ENCODE results near the gene NFATC2.

DNA sequence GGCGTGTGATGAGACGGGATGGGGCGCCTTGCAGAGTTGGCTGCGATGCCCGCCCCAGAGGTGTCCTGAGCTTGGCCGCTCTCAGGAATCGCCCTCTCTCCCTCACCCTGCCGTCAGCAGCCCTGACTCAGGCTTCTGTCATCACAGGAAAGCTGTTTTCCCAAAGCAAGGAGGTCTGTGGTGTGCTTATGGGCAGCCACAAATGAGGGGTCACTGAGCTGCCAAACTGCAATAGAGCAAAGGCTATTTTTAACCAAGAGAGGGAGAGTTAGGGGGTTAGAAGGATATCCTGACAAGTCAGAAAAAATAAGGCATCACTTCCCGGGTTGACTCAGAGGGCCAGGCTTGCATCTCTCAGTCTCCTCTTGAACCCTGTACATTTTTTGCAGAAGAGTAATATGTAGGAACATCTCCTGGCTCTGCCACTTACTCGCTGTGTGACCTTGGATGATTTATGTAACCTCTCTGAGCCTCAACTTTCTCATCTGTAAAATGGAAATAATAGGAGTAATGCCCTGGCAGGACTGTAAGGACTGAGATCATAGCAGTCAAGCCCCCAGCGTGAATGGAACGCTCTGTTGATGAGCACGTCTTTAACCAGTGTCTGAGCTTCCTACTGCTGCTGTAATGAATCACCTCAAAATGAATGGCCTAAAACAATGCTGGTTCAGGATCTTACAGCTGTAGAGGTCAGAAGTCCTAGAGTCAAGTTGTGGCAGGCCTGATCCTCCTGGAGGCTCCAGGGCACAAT, 181.9 kb downstream of the NFATC2 start:
- TF ChIP-seq, protein P1, sequence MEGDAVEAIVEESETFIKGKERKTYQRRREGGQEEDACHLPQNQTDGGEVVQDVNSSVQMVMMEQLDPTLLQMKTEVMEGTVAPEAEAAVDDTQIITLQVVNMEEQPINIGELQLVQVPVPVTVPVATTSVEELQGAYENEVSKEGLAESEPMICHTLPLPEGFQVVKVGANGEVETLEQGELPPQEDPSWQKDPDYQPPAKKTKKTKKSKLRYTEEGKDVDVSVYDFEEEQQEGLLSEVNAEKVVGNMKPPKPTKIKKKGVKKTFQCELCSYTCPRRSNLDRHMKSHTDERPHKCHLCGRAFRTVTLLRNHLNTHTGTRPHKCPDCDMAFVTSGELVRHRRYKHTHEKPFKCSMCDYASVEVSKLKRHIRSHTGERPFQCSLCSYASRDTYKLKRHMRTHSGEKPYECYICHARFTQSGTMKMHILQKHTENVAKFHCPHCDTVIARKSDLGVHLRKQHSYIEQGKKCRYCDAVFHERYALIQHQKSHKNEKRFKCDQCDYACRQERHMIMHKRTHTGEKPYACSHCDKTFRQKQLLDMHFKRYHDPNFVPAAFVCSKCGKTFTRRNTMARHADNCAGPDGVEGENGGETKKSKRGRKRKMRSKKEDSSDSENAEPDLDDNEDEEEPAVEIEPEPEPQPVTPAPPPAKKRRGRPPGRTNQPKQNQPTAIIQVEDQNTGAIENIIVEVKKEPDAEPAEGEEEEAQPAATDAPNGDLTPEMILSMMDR (IDR thresholded peaks at IDR 0.05; ENCODE audit: poor library complexity, severe bottlenecking) = no peak
- TF ChIP-seq EZH2 (IDR thresholded peaks at IDR 0.05; ENCODE audit: borderline replicate concordance, insufficient read depth, low read length, poor library complexity, severe bottlenecking) = no peak
